Endometrial microvascular endothelial cells (primary cell): ENCODE data around the gene NNMT. TPM values are rescaled to one million over a fixed set of nuclear protein-coding genes. Genes with fewer than 3 reads are reported as not detected.

Experiments
- in situ Hi-C: cut with HindIII; loops from 2 replicates; pipeline ENCODE4 v1.10.0; 2017; ENCODE audit warnings: low sequenced_read_pairs, low pct_unique_long_range_greater_than_20kb; ENCODE audit errors: inconsistent ontology term
- total RNA-seq: library from RNA; depleted of rRNA; stranded (reverse); fragments of >200 nt; gene quantifications from one replicate; pipeline ENCODE4 v1.2.3, GENCODE V29; 2015; ENCODE audit errors: inconsistent ontology term

The NNMT gene
- total RNA-seq: 294 TPM

GRCh38 chr11:114295676-114296604 is at the start of gene NNMT:
NNMT (plus strand) TSS chr11:114296399; CDS start chr11:114296557, 158 bp downstream.
- in situ Hi-C loops: no loop called here

- in situ Hi-C loops: no loop called here
Observed at GRCh38 chr11:114247070-114247789, 49.0 kb upstream of the NNMT start.

- in situ Hi-C loops: loop anchor here (25.0 kb wide), 1 partner anchor 213 kb away; no protein-coding TSS in a partner anchor
Observed at GRCh38 chr11:114250180-114250579, 46.0 kb upstream of the NNMT start.

GRCh38 chr11:114250993-114251814 is 45.0 kb upstream of the NNMT start:
- in situ Hi-C loops: loop anchor here (25.0 kb wide), 1 partner anchor 214 kb away; no protein-coding TSS in a partner anchor

GRCh38 chr11:114251815-114252337 is 44.3 kb upstream of the NNMT start:
- in situ Hi-C loops: loop anchor here (25.0 kb wide), 1 partner anchor 215 kb away; no protein-coding TSS in a partner anchor

GRCh38 chr11:114252767-114253166 is 43.4 kb upstream of the NNMT start:
- in situ Hi-C loops: loop anchor here (25.0 kb wide), 1 partner anchor 215 kb away; no protein-coding TSS in a partner anchor

- in situ Hi-C loops: loop anchor here (25.0 kb wide), 1 partner anchor 216 kb away; no protein-coding TSS in a partner anchor
Observed at GRCh38 chr11:114253771-114254170, 42.4 kb upstream of the NNMT start.

- in situ Hi-C loops: loop anchor here (25.0 kb wide), 1 partner anchor 217 kb away; no protein-coding TSS in a partner anchor
Observed at GRCh38 chr11:114254571-114255146, 41.5 kb upstream of the NNMT start.

GRCh38 chr11:114255289-114255688 is 40.9 kb upstream of the NNMT start:
- in situ Hi-C loops: loop anchor here (25.0 kb wide), 1 partner anchor 218 kb away; no protein-coding TSS in a partner anchor

GRCh38 chr11:114256176-114256966 is 39.8 kb upstream of the NNMT start:
- in situ Hi-C loops: loop anchor here (25.0 kb wide), 1 partner anchor 219 kb away; no protein-coding TSS in a partner anchor

- in situ Hi-C loops: loop anchor here (25.0 kb wide), 1 partner anchor 220 kb away; no protein-coding TSS in a partner anchor
Observed at GRCh38 chr11:114256967-114257286, 39.3 kb upstream of the NNMT start.

- in situ Hi-C loops: loop anchor here (25.0 kb wide), 1 partner anchor 221 kb away; no protein-coding TSS in a partner anchor
Observed at GRCh38 chr11:114257621-114258558, 38.3 kb upstream of the NNMT start.

GRCh38 chr11:114258696-114259095 is 37.5 kb upstream of the NNMT start:
- in situ Hi-C loops: loop anchor here (25.0 kb wide), 1 partner anchor 221 kb away; no protein-coding TSS in a partner anchor

GRCh38 chr11:114259124-114259526 is 37.1 kb upstream of the NNMT start:
- in situ Hi-C loops: loop anchor here (25.0 kb wide), 1 partner anchor 222 kb away; no protein-coding TSS in a partner anchor

- in situ Hi-C loops: loop anchor here (25.0 kb wide), 1 partner anchor 222 kb away; no protein-coding TSS in a partner anchor
Observed at GRCh38 chr11:114259551-114259983, 36.6 kb upstream of the NNMT start.

- in situ Hi-C loops: loop anchor here (25.0 kb wide), 1 partner anchor 223 kb away; no protein-coding TSS in a partner anchor
Observed at GRCh38 chr11:114260077-114260476, 36.1 kb upstream of the NNMT start.
